Erythroblast (primary cell): ENCODE results near the gene REPIN1.

Experiments
- GATA1 ChIP-seq: IDR thresholded peaks from 2 replicates; pipeline ENCODE4 v1.6.1; 2011; ENCODE audit warnings: low read depth, mild to moderate bottlenecking, control low read depth, low read length, moderate library complexity
- POLR2A ChIP-seq: IDR thresholded peaks from 2 replicates; pipeline ENCODE4 v1.6.1; 2011; ENCODE audit warnings: mild to moderate bottlenecking, low read length

GRCh38 chr7:150380463-150380862 lies 11.8 kb downstream of the REPIN1 start:
- TF ChIP-seq POLR2A (no peak), GATA1 (no peak)
